ENCODE results near the gene ETV7.
"Not testable (repeated sequence)": the region's sequence is repeated elsewhere in the genome, so short reads cannot be mapped to it uniquely, and the experiment has no call there.

ETV7 gene

DNA sequence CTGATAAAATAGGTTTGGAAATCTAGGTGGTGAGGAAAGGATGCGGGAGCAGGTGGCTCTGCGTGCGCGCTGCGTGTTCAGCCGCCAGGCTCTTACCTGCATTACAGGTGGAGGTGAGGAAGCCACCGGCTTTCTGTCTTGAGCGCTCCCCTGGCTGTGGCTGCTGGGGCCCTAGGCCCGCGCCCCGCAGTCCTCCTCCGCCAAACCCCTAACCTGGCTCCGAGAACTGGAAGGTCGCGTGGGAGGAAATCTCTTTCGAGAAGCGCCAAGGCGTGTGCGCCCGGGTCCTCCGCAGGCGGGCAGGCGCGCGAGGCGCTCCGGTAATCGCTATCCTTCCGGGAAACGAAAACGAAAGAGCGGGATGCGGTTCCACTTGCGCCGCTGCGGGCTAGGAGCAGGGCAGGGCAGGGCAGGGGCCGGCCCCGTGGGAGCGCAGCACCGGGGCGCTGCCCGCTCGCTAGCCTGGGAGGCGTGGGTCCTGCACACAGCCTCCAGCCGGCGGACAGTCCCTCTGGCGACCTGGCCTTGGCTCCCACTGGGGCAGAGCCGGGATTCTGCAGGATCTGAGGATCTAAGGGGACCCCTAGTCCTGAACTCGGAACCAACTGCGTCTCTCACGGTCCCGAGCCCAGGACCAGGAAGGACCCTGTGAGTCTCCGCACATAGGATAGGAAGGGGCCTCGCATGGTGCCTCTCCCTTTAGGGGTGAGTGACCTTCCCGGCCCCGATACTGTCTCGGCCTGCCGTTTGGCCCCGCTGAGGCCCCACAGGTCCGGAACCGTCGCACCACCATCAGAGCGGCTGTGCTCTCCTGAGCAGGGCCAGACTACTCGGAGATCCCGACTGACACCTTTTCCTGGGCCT lies at the start of gene ETV7:
Gene ETV7 (minus strand): TSS at position 230 of the 864 bp plus-strand sequence. CDS start 128 bp downstream, at position 102.
- DNase-seq (ENCODE audit: low spot score), result no peak

DNA sequence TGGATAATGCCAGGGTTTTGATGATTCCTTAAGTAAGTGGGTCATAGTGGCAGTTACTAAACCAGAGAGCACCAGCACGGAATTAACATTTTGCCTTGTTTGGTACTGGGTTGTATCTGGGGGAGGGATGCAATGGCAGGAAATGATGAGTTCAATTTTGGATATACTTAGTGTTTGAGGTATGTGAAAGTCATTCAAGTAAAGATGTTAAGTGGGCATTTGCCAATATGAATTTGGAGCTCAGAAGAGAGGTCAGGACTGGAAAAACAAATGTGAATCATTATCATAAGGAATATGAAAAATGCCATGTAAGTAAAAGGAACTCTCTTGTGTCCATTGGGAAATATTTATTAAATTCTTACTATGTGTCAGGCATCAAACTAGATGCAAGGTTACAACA lies 49.0 kb upstream of the ETV7 start:
- DNase-seq (ENCODE audit: low spot score), result no peak

DNA sequence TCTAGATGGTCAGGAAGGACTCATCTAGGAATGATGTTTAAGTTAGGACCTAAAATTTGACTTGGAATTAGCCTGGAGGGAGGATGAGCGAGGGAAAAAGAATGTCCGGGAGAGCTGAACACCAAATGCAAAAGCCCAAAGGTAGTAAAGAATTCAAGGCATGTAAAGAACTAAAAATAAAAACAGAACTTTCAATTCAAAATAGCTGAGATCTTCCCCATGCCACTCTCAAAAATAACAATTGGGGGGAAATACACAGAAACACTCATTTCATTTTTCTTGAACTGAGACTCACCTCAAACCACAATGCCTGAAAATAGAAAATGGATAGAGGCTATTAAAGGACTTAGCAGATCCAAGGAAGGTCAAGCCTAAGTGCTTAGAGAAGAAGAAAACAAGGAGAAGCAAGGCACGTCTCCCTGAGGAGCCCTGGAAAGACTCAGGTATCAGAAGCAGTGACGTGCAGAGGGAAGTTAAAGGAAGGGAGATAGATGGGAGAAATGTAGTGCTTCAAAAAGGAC lies 44.7 kb upstream of the ETV7 start:
- DNase-seq (ENCODE audit: low spot score), result no peak

DNA sequence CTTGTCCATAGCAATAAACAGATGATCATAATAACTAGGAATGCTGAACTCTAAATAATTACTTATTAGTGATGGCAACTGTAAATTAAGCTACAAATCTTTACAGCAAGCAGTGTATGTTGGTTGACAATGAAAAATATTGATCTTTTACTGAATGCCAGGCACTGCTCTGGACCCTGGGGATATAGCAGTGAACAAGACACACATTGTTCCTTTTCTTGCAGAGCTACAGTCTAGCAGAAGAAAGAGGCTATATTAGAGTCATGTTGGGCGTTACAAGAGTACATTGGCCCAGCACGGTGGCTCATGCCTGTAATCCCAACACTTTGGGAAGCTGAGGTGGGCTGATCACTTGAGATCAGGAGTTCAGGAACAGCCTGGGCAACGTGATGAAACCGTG lies 43.7 kb upstream of the ETV7 start:
- DNase-seq (ENCODE audit: low spot score), result no peak

DNA sequence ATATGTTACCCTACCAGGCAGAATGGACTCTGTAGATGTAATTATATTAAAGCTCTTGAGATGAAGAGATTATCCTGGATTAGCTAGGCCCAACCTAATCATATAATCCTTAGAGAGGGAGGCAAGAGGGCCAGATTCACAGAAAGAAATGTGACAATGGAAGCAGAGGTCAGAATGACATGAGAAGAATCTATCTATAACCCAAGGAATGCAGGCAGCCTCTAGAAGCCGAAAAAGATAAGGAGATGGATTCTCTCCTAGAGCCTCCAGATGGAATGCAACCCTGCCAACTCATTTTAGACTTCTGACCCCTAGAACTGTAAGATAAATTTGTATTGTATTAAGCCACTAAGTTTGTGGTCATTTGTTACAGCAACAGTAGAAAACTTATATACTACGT lies 42.9 kb upstream of the ETV7 start:
- no peak for DNase-seq (ENCODE audit: low spot score)

DNA sequence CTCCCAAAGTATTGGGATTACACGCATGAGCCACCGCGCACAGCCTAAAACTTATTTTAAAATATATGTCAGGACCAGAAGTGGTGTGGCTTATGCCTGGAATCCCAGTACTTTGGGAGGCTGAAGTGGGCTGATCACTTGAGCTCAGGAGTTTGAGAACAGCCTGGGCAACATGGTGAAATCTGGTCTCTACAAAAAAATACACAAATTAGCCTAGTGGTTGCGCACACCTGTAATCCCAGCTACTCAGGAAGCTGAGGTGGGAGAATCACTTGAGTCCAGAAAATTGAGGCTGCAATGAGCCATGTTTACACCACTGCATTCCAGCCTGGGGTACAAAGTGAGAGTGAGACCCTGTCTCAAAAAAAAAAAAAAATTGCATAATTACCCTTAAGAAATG lies 41.4 kb upstream of the ETV7 start:
- DNase-seq (ENCODE audit: low spot score), result no peak

DNA sequence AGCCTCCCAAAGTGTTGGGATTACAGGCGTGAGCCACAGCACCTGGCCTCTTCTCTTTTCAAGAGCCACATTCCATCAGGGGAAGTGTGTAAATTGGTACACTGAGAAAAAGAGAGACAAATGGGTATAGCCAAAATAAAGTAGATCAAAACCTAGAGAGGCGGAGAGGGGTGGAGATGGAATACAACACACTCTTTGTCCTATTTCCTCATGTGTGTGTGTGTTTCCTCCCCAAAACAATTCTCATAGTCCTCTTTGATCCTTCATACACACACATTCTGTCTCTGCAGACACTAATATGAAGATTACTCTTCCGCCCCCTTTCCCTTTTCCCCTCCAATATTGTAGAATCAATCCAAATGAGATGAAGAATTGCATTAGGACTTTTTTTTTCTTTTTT lies 39.2 kb upstream of the ETV7 start:
- DNase-seq (ENCODE audit: low spot score), result no peak

DNA sequence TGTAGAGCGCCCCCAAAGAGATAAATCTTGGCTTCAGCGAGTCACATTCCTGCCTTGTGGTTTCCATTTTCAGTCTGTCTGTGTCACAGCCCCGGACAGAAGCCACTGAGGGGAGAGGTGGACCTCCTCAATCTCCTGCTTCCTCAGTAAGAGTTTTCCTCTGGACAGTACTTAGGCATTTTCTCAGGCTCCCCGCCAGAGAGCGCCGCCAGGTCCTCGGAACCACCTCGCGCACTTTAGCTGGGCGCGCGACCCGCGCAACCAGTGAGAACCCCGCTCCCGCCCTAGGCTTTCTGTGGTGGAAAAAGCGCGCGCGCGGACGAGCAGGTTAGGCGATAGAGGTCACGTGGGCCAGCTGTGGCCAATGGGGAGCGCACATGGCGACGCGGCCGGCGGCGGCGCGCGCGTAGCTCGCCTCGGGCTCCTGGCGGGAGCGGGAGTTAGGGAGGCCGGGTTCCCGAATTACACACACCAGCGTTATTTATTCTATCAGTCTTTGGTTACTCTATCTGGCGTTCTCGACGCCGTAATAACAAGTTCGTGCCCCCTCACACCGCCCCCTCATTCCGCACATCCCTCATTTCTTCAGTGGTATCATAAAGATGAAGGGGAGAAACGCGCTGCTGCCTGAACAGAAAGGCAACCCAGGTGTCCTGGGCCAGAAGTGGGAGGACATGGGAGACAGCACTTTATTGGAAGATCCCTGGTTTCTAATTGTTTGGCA lies 35.8 kb upstream of the ETV7 start:
- peak; percentile 98 for DNase-seq (ENCODE audit: low spot score)

DNA sequence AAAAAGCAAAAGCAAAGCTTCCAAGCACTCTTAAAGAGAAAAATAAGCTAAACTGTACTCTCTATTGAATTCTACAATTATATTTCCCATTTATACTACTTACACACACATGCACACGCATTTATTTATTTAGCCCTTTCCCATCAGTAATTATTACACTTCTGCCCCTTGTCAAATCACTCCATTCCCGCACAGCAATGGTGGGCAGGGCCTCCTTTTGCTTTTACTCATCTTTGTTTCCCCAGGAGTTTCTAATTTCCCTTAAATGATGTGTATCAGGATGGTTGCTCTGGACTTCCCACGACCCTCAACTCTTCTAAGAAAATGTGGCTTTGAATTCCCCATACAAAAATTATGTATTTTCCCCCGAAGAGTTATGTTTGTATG lies 35.2 kb upstream of the ETV7 start:
- DNase-seq (ENCODE audit: low spot score), result no peak

DNA sequence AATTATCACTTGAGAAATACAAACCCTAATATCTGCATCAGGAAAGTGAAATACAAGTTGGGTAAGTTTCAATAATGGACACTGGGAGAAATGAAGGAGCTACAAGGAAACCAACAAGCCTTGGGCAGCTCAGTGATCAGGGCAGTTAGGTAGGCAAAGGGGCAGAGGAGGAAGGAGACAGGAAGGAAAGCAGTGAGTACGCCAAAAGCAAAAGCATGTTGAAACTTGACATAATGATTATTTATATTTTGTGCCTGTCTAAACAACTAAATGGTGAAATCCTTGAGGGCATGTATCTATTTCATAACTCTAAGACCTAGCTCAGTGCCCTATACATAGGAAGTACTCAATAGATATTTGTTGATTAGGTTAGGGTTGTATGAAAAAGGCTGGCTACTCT lies 31.8 kb upstream of the ETV7 start:
- DNase-seq (ENCODE audit: low spot score), result no peak

DNA sequence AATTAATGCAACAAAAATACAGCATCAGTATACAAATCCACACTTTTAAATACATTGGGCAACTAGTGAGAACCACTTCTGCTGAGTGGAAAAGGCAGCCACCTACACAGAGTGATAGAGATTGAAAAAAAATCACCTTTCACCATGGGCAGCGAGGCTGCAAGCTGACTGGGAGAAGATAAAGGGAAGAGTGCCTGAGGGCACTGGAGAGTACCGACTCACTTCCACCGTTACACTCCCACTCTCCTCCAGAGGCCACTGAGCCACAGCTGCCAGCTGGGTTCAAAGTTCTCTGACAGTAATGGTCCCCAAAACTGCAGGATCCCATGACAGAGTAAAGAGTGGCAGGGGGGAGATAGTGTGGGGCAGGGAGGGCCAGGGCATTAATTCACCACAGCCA lies 31.1 kb upstream of the ETV7 start:
- no peak for DNase-seq (ENCODE audit: low spot score)

DNA sequence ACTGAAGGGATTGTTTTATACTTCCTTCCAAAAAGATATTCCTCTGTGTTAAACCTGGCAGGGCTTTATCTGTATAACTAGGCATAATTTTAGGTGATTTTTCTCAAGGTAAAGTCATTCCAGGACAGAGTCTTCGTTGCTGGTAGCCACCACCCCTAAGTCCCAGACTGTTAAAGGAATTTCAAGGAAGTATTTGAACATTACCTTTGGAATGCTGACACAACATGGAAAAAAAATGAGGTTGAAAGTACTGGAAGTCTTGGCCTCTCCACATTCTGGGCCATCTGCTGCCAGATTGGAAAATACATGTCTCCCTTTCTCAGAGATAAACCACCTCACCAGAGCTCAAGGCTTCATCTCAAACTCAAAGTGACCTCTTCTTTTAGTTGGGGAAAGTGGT lies 27.0 kb upstream of the ETV7 start:
- DNase-seq (ENCODE audit: low spot score), result no peak

DNA sequence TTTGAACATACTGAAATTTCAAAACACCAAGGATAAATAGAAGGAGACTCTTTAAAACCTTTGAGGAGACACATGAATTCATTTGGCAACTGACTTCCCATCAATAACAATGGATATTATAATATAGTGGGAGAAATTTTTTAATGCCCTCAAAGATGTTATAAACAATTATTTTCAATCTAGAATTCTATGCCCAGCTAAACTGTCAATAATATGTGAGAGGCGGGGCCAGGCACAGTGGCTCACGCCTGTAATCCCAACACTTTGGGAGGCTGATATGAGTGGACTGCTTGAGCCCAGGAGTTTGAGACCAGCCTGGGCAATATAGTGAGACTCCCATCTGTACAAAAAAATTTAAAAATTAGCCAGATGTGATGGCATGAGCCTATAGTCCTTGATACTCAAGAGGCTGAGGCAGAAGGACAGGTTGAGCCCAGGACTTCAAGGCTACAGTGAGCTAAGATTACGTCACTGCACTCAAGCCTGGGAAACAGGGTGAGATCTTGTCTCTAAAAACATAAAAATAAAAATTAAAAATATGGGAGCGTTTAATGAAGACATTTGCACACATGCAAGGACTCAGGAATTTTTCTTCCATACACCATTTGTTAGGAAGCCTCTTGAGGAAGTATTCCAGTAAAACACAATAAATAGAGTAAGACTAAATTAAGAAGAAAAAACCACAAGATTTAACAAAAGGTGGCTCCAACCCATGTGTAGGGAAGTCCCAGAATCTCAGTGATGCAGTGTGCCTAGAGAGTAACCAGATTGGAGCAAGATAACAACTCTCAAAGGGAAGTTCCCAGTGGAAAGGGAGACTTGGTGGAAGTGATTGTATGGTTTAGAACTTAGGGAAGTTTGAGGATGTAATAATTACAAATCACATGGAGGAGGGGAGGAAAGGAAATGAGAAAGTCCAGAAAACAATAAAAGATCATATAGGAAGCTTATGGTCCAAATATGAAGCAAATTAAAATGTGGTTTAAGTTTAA lies 26.3 kb upstream of the ETV7 start:
- DNase-seq (ENCODE audit: low spot score), result no peak

DNA sequence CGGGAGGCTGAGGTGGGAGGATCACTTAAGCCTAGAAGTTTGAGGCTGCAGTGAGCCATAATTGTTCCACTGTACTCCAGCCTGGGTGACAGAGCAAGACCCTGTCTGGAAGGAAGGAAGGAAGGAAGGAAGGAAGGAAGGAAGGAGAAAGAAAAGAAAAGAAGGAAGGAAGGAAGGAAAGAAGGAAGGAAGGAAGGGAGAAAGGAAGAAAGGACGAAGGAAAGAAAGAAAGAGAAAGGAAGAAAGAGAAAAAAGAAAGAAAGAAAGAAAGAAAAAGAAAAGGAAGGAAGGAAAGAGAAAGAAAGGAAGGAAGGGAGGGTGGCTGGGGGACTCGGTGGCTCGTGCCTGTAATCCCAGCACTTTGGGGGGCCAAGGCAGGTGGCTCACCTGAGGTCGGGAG lies 22.2 kb upstream of the ETV7 start:
- not testable (repeated sequence) for DNase-seq (ENCODE audit: low spot score)

DNA sequence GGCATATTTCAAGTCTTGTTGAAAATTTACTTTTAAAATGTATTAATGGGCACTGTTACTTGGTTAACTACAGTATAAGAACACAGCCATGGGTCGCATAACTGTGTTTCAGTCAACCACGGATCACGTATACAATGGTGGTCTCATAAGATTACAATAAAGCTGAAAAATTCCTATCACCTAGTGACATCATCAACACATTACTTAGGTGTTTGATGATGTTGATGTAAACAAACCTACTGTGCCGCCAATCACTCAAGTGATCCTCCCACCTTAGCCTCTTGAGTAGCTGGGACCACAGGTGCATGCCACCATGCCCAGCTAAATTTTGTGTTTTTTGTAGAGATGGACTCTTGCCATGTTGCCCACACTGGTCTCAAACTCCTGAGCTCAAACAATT lies 16.7 kb upstream of the ETV7 start:
- DNase-seq (ENCODE audit: low spot score), result no peak

DNA sequence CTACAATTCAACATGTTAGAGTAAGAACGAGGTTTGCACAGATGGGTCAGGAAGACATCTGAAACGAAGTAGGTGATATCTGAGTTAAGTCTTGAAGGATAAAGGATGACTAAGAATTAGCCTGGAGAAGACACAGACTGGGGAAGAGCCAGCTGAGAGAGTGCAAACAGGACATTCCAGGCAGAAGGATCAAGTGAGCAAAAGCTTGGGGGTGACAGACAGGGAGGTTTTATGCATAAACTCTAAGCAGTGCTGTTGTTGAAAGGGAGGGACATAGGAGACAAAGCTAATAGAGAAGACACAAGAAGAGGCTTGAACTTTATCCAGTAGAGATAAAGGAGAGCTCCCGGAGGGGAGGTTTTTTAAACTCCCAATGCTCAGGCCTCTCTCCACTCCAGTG lies 15.0 kb upstream of the ETV7 start:
- DNase-seq (ENCODE audit: low spot score), result no peak

DNA sequence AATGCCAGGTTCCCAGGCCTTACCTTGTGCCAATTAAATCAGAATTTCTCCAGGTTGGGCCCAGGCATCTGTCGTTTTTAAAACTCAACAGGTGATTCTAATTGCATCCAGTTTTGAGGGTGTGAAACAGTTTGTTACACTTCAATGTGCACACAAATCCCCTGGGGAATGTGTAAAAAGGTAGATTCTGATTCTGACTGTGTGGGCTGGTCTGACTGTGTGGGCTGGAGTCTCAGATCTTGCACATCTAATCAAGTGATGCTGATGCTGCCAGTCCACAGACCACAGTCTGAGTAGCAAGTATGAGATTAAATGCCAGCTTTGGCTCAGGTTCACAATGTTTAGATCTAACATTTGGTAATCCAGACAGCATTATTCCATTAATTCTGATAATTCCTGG lies 12.5 kb upstream of the ETV7 start:
- DNase-seq (ENCODE audit: low spot score), result no peak

DNA sequence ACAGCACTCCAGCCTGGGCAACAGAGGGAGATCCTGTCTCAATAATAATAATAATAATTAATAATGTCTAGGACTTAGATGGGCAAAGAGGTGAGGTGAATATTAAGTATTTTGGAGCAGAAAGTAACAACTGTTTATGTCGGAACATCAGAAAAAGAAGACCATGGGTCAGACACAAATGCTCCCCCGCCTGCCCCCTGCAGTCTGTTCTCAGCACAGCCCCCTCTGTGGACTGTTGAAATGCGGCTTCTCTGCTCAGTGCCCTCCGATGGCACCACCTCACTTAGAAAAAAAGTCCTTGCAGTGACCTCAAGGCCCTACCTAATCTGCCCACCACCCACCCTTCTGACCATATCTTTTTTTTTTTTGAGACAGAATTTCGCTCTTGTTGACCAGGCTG lies 5.2 kb upstream of the ETV7 start:
- no peak for DNase-seq (ENCODE audit: low spot score)

DNA sequence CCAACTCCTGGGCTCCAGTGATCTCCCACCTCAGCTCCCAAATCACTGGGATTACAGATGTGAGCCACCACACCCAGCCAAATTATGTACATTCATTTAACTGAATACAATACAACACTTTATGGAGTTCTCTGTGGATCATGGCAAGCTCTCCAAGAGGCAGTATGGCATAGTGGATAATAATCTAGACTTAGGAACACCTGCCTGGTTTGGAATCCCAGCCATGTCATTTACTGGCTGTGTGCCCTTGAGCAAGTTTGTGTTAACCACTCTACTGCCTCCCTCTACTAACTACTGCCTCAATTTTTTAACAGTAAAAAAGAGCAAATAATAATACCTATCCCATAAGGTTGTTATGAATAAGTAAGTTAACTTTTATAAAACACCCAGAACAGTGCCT lies 1.9 kb upstream of the ETV7 start:
- DNase-seq (ENCODE audit: low spot score), result no peak

DNA sequence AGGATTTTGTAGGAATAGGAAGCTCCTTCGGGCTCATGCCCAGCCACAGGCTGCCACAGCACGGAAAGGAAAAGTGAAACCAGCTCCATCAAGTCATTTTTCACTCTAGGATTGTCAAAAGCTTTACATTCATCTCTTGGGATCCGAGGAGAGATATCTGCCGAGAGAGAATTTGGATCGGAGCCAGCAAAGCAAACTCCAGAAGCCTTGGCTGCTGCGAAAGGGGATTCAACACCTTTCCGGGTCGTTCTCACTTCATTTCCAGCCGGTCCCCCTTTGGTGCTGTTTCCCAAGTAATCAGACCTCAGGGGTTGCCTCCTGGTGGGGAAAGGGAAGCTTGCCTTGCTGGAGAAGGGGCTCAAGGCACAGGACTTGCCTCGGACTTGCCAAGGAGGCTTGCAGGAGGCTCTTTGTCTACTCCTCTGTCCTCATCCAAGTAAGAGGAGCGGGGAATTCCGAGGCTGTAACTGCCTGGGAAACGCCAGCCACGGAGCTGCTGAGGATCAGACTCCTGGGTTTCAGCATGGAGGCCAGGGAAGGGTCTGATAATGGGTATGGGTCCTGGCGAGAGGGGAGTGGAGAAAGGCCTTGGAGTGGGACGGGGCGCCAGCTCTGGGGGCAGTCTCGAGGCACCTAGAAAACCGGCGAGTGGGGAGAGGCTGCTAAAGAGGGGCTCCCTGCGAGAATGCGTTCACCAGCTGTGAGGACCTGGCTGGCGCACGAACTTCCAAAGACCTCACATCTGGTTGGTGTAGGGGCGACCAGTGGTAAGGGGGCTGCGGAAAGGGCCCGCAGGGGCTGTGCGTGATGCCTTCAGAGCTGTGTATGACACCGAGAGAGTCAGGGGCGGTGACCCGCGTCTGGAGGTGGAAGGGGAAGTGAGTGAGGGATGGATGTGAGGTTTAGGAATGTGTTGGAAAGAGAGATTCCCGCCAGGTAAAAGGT lies 702 bp downstream of the ETV7 start:
- no peak for DNase-seq (ENCODE audit: low spot score)

DNA sequence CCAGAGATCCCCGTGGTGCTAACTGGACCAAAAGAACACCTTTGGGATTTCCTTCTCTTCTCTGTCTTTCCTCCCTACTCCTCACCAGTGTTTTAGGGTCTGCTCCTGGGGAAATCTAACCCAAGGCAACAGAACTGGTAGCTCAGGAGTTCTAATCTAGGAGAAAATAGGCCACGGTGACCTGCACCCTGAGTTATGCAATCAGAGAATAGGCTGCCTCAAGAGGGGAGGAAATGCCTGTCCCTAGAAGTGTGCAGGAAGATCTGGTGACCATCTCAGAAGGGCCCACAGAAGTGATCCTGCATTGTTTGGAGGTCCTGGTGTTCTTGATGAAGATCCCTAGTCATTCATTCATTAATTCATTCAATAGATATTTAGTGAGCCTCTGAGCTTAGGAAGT lies 3.4 kb downstream of the ETV7 start:
- no peak for DNase-seq (ENCODE audit: low spot score)
